ENCODE measurements around the gene SLC35F1. TPM values are rescaled to one million over a fixed set of nuclear protein-coding genes. Genes with fewer than 3 reads are reported as not detected.

SLC35F1 gene
- total and polyA plus RNA-seq, 2 donors (not counting 3 experiments of a cell fraction or from before 2014, with no cell fraction given), result not detected

- H3K4me3 ChIP-seq (replicated peaks in 1 of 3; ENCODE audit: insufficient read depth in 1 of 3, low read depth in 1 of 3, low read length in 3 of 3), result no peak overlapping the region
- TF ChIP-seq MYC (IDR thresholded peaks at IDR 0.05; ENCODE audit: low read depth, low read length) (no peak), CTCF (IDR thresholded peaks at IDR 0.05; ENCODE audit: extremely low read depth in 1 of 2, insufficient read depth in 1 of 2, low read depth in 1 of 2, low read length in 2 of 2) (no peak), MAX (IDR thresholded peaks at IDR 0.05; ENCODE audit: insufficient read depth, insufficient read length) (no peak), EZH2 (IDR thresholded peaks at IDR 0.05; ENCODE audit: borderline replicate concordance, low read depth, low read length, severe bottlenecking) (no peak), JUN (IDR thresholded peaks at IDR 0.05; ENCODE audit: borderline replicate concordance, insufficient read depth, insufficient read length, low read depth) (no peak), POLR2A (IDR thresholded peaks at IDR 0.05; ENCODE audit: low read depth, low read length) (no peak), FOS (IDR thresholded peaks at IDR 0.05; ENCODE audit: borderline replicate concordance, insufficient read depth, low read length) (no peak), GATA2 (IDR thresholded peaks at IDR 0.05; ENCODE audit: insufficient read depth, insufficient read length, low read depth, low read length) (no peak), POLR2AphosphoS5 (IDR thresholded peaks at IDR 0.05; ENCODE audit: insufficient read depth, low read depth, low read length) (no peak)
- dilution Hi-C loops (cut with MboI; ENCODE audit: extremely low pct_ligation_motif_present, low sequenced_read_pairs) (no loop called here), intact Hi-C loops (cut with micrococcal nuclease) (no loop called here)
- H3K79me2 ChIP-seq (ENCODE audit: control insufficient read depth, insufficient read depth, low read length), result no peaks in the 10 kb centered on the region
- no peak overlapping the region for H3K4me2 ChIP-seq (ENCODE audit: insufficient read depth, low read length)
- ChIA-PET CTCF (no interaction called here), POLR2A (no interaction called here)
- BruUV-seq (replicated peaks), result no TSS peak
- H3K4me1 ChIP-seq (ENCODE audit: control insufficient read depth, extremely low read depth, insufficient read depth, low read length), result no peaks in the 10 kb centered on the region
- H2AFZ ChIP-seq (ENCODE audit: low read depth, low read length), result no peak overlapping the region
- H4K20me1 ChIP-seq (replicated peaks; ENCODE audit: control insufficient read depth, extremely low read depth, insufficient read depth, low read length), result no peaks in the 10 kb centered on the region
- no peaks in the 10 kb centered on the region for H3K9me3 ChIP-seq (replicated peaks; ENCODE audit: control insufficient read depth, insufficient read depth, low read length)
- H3K36me3 ChIP-seq (ENCODE audit: control insufficient read depth in 2 of 2, extremely low read depth in 1 of 2, insufficient read depth in 2 of 2, low read length in 2 of 2), result no peaks in the 10 kb centered on the region
- H3K9me1 ChIP-seq (replicated peaks; ENCODE audit: control insufficient read depth, extremely low read depth, insufficient read depth, low read length), result no peaks in the 10 kb centered on the region
- no peaks in the 10 kb centered on the region for H3K27me3 ChIP-seq (ENCODE audit: control insufficient read depth in 2 of 2, insufficient read depth in 2 of 2, low read length in 2 of 2)
- DNase-seq (ENCODE audit: low read depth, low spot score), result no peak
- H3K9ac ChIP-seq (replicated peaks; ENCODE audit: extremely low read depth, insufficient read depth, low read length), result no peak overlapping the region
- H3K27ac ChIP-seq (ENCODE audit: insufficient read depth, low read depth, low read length), result no peak overlapping the region
- FAIRE-seq, result no peak
Observed at GRCh38 chr6:118165500-118165899, 258.4 kb downstream of the SLC35F1 start.

Measured in endothelial cell of umbilical vein (primary cell).